PC-9 (cell line): ENCODE results near the gene HNRNPAB.

Source experiments
- CTCF ChIP-seq: fragments of 200-600 bp; sonication (generic); conservative IDR thresholded peaks from 2 replicates; pipeline ENCODE4 v1.6.1; 2017; ENCODE audit warnings: mixed run types, antibody characterized with exemption, mild to moderate bottlenecking, moderate library complexity
- EZH2 ChIP-seq: fragments of 200-600 bp; sonication (generic); IDR thresholded peaks from 2 replicates; pipeline ENCODE4 v1.8.0; 2017; ENCODE audit warnings: antibody characterized with exemption, low read depth

- TF ChIP-seq CTCF (no peak), EZH2 (no peak)
These were observed 41.9 kb upstream of the HNRNPAB start for GRCh38 chr5:178162481-178162880.
